Stomach (tissue), 9 donors: Measurements from ENCODE around the gene GLRA1. TPM values are rescaled to one million over a fixed set of nuclear protein-coding genes. Genes with fewer than 3 reads are reported as not detected.

ENCODE experiments used
- DNase-seq, 2 donors: peaks; one replicate each; pipeline versions ENCODE4 v3.0.0 to v3.0.0-alpha.2; 2013 to 2019
- H3K27ac ChIP-seq, 5 donors: fragments of 200-600 bp in 4 of 5; sonication (generic) in 4 of 5; one replicate each; pipeline ENCODE4 v1.5.1; 2013 to 2019; ENCODE audit warnings: mild to moderate bottlenecking in 1 of 5, moderate library complexity in 1 of 5
- H3K27me3 ChIP-seq, 3 donors: fragments of 200-600 bp; sonication (generic); one replicate each; pipeline ENCODE4 v1.5.1; 2017 to 2019; ENCODE audit warnings: mixed run types in 1 of 3
- H3K36me3 ChIP-seq, 4 donors: fragments of 200-600 bp; sonication (generic); 1 replicate in 3 of 4; 2 replicates in 1 of 4; pipeline ENCODE4 v1.5.1; 2016 to 2019
- H3K4me1 ChIP-seq, 4 donors: fragments of 200-600 bp; sonication (generic); one replicate each; pipeline ENCODE4 v1.5.1; 2016 to 2019
- H3K4me3 ChIP-seq, 4 donors: fragments of 200-600 bp; sonication (generic) in 3 of 4; one replicate each; pipeline ENCODE4 v1.5.1; 2016 to 2019; ENCODE audit warnings: mild to moderate bottlenecking in 1 of 4
- H3K9me3 ChIP-seq, 4 donors: fragments of 200-600 bp; sonication (generic); one replicate each; pipeline ENCODE4 v1.5.1; 2016 to 2019
- EP300 ChIP-seq: sonication (generic); formaldehyde crosslinking; IDR thresholded peaks from one replicate; pipeline ENCODE4 v1.6.1; 2017; ENCODE audit warnings: antibody characterized with exemption
- POLR2A ChIP-seq, 4 donors: fragments of 450-650 bp; IDR thresholded peaks; one replicate each; pipeline ENCODE4 v1.6.1; 2016; ENCODE audit warnings: antibody characterized with exemption in 4 of 4, control low read depth in 2 of 4, mild to moderate bottlenecking in 1 of 4, moderate library complexity in 1 of 4
- POLR2AphosphoS5 ChIP-seq, 3 donors: sonication (generic); formaldehyde crosslinking; IDR thresholded peaks; one replicate each; pipeline ENCODE4 v1.6.1; 2016; ENCODE audit warnings: antibody characterized with exemption in 3 of 3
- WGBS, 5 donors: extraction: QIAGEN DNeasy Blood & Tissue Kit in 3 of 5; methylation state at CpG; one replicate each; pipeline versions ENCODE4 v1.1.5 to v1.1.7; 2013 to 2018; 5-methylcytosine and 5-hydroxymethylcytosine counted together
- intact Hi-C: fragments of 100-400 bp; cut with DNase I; formaldehyde crosslinking; loops from one replicate; pipeline ENCODE4 v1.15.1; 2023; ENCODE audit warnings: low total_unique reads
- polyA plus RNA-seq, 3 donors: library from polyadenylated mRNA; stranded (reverse); fragments of 200-250 nt; gene quantifications; one replicate each; pipeline ENCODE4 v1.2.3, GENCODE V29; 2013
- total RNA-seq, 5 donors: library from RNA; depleted of rRNA; stranded (reverse); fragments of >200 nt; gene quantifications; one replicate each; pipeline versions ENCODE4 v1.1.0 to v1.2.3, GENCODE V29; 2014 to 2016
- TF ChIP-seq, protein P1 (sequence below), 7 experiments: fragments of 450-650 bp in 4 of 7; fragments of 200-600 bp in 3 of 7; sonication (generic) in 3 of 7; IDR thresholded peaks; one replicate each; pipeline ENCODE4 v1.5.1; 2016 to 2019; ENCODE audit warnings: antibody characterized with exemption in 7 of 7, control low read depth in 2 of 7, mild to moderate bottlenecking in 1 of 7
- donor health status: healthy with polysubstance abuse.
- donor health status: Bipolar disorder and iron deficiency.
- donor health status: healthy.

GLRA1 gene
- total and polyA plus RNA-seq, 8 donors: not detected

DNA sequence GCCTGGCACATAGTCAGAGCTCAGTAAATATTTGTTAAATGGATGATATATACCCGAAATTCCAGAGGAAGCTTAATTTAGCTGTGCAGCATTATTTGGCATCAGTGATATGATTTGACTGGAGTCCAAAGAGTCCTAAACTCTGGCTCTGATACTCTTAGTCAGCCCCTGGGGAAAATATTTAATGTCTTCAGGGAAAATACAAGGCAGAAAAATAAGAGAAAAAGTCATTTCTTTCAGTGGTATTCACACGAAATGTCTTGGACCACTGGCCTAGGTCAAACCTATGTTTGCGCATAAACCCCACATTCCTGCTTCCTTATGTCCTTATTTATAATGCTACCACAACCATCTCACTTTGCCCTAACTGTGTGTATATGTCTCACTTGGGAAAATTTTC lies 23.8 kb downstream of the GLRA1 start:
- Histone ChIP-seq H3K4me3 (no peak overlapping the region), H3K36me3 (no peaks in the 10 kb centered on the region), H3K27me3 (no peaks in the 10 kb centered on the region), H3K9me3 (no peaks in the 10 kb centered on the region), H3K27ac (no peak overlapping the region), H3K4me1 (peaks cover 0 to 9% (median 2%) of the 10 kb centered on the region in 4 donors)
- 44 to 59% (median 55%) methylated on average over 3 of the region's 3 CpGs for WGBS, 5 donors
- DNase-seq: no peak
- TF ChIP-seq EP300: no peak
- TF ChIP-seq POLR2A (IDR thresholded peaks at IDR 0.05): no peak
- TF ChIP-seq, protein P1, sequence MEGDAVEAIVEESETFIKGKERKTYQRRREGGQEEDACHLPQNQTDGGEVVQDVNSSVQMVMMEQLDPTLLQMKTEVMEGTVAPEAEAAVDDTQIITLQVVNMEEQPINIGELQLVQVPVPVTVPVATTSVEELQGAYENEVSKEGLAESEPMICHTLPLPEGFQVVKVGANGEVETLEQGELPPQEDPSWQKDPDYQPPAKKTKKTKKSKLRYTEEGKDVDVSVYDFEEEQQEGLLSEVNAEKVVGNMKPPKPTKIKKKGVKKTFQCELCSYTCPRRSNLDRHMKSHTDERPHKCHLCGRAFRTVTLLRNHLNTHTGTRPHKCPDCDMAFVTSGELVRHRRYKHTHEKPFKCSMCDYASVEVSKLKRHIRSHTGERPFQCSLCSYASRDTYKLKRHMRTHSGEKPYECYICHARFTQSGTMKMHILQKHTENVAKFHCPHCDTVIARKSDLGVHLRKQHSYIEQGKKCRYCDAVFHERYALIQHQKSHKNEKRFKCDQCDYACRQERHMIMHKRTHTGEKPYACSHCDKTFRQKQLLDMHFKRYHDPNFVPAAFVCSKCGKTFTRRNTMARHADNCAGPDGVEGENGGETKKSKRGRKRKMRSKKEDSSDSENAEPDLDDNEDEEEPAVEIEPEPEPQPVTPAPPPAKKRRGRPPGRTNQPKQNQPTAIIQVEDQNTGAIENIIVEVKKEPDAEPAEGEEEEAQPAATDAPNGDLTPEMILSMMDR (IDR thresholded peaks at IDR 0.05): no peak
- TF ChIP-seq POLR2AphosphoS5 (IDR thresholded peaks at IDR 0.05): no peak
- intact Hi-C loops: no loop called here

DNA sequence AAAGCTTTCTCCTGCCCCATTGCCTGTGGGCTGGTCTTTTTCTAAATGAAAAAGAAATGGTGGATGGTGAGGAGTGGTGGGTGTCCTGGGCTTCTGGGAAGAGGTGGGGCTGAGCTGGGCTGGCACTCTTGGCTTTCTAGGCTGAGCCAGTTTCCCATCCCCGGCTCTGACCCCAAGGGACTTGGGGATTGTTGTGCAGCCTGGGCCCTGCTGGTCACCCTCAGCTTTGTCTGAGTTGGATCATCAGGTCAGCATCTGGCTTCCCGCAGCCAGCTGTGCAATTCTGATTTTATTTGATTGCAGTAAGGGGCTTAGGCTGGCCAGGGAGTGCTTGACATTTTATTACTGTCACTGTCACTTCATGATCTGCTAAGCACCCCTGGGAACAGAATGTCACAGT lies 25.3 kb downstream of the GLRA1 start:
- no peak for TF ChIP-seq POLR2A (IDR thresholded peaks at IDR 0.05)
- TF ChIP-seq, protein P1 (IDR thresholded peaks at IDR 0.05): no peak
- no peak for TF ChIP-seq POLR2AphosphoS5 (IDR thresholded peaks at IDR 0.05)
- no peak for TF ChIP-seq EP300
- Histone ChIP-seq H3K9me3 (no peaks in the 10 kb centered on the region), H3K4me1 (peaks cover 0 to 15% (median 4%) of the 10 kb centered on the region in 4 donors), H3K27ac (no peak overlapping the region), H3K27me3 (no peaks in the 10 kb centered on the region), H3K4me3 (no peak overlapping the region), H3K36me3 (no peaks in the 10 kb centered on the region)
- WGBS, 5 donors: 56 to 74% (median 71%) methylated on average over 2 of the region's 2 CpGs
- no peak for DNase-seq
- intact Hi-C loops: no loop called here

DNA sequence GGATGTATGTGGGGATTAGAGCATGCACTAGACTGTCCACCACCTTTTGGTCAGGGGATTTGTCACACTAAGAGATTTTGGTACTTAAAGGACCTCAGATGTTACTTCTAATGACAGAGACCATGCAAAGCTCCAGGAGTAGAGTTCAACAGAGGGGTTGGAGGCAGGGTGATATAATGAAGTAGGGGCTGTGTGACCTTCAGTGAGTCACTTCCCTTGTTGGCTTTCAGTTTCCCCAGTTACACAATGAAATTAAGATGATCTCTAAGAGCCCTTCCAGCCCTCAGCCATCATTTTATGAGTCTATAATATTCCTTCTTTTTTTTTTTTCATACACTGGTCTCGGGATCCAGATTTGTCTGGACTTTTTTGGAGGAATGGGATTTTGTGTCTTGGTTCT lies 26.8 kb downstream of the GLRA1 start:
- H3K4me3 ChIP-seq: no peak overlapping the region
- DNase-seq: no peak
- TF ChIP-seq POLR2A (IDR thresholded peaks at IDR 0.05) (no peak), POLR2AphosphoS5 (IDR thresholded peaks at IDR 0.05) (no peak), EP300 (no peak)
- TF ChIP-seq, protein P1 (IDR thresholded peaks at IDR 0.05): no peak
- intact Hi-C loops: no loop called here
- no peaks in the 10 kb centered on the region for H3K27me3 ChIP-seq
- no peaks in the 10 kb centered on the region for H3K9me3 ChIP-seq
- peaks cover 0 to 15% (median 4%) of the 10 kb centered on the region in 4 donors for H3K4me1 ChIP-seq
- H3K36me3 ChIP-seq: no peaks in the 10 kb centered on the region
- 79 to 96% (median 90%) methylated on average over 1 of the region's 1 CpG for WGBS, 5 donors
- H3K27ac ChIP-seq: no peak overlapping the region

DNA sequence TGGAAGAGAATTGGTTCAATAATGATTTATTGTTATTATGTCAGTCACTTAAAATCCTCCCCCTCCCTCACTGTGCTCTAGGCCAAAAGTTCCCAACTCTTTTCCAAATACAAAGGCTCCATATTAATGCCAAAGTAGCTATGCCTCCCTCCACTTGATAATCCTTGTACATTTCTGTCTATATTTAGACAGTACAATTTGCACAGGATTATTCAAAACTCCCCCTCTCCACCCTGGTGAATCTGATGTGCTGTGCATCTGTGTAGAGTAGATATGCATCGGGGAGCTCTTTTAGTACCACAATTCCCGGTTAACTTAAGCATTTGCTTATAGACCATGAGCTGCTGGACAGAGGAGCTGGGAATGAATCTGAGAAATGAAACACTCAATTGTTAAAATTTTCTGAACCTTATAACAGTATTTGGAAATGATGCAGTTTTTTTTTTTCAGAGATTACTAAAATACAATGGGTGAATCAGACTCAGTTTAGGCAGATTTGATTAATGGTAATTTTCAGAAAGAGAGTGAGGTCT lies 27.6 kb downstream of the GLRA1 start:
- Histone ChIP-seq H3K4me3 (no peak overlapping the region), H3K36me3 (no peaks in the 10 kb centered on the region), H3K27me3 (no peaks in the 10 kb centered on the region), H3K27ac (no peak overlapping the region), H3K9me3 (no peaks in the 10 kb centered on the region), H3K4me1 (peaks cover 0 to 15% (median 4%) of the 10 kb centered on the region in 4 donors)
- no peak for DNase-seq
- TF ChIP-seq POLR2A (IDR thresholded peaks at IDR 0.05) (no peak), POLR2AphosphoS5 (IDR thresholded peaks at IDR 0.05) (no peak), EP300 (no peak)
- TF ChIP-seq, protein P1 (IDR thresholded peaks at IDR 0.05): no peak
- intact Hi-C loops: no loop called here
- WGBS, 5 donors: 58 to 86% (median 72%) methylated on average over 2 of the region's 2 CpGs
